Activated CD4-positive, CD25-positive, alpha-beta regulatory T cell treated with anti-CD3 and anti-CD28 coated beads, Interleukin-2, amount 50 U/mL, for 72 hours (primary cell): ENCODE measurements around the gene PYCARD.
"Not testable (repeated sequence)": the region's sequence is repeated elsewhere in the genome, so short reads cannot be mapped to it uniquely, and the experiment has no call there.

Source experiments
- DNase-seq: peaks from one replicate; pipeline ENCODE4 v3.0.0; 2021

PYCARD gene

DNA sequence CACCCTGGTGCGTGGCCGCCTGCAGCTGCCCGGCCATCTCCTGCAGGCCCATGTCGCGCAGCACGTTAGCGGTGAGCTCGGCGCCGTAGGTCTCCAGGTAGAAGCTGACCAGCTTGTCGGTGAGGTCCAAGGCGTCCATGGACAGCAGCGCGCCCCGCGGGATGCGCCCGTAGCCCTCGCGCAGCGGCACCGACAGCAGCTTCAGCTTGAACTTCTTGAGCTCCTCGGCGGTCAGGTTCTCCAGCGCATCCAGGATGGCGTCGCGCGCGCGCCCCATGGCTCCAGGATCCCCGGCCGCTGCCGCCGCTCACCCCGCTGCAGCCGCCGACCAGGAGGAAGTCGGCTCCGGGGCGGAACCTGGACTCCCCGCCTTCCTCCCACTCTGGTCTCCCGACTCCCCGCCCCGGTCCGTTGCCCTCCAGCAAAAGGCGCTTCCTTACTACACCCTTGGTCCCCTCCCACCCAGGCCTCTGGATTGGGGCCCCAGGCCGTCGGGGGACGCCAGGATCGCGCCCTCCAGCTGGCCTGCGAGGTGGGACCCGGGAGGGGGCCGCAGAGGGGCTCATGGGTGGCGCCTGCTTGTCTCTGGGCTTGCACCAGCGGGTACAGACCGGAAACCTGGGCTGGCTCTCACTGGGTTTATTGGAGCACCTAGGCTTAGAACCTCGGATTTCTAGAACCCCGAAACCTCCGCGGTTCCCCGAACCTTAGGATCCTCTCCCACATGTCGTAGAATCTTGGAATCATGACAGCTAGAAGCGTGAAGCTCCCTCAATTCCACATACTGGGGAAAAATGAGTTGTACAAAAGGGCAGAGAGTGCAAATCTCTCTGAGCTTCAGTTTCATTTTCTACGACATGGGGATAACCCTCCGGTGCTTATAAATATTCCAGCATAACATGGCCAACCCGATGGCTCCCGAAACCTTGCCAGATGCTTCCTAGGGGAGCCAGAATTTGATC is at the start of gene PYCARD:
TSS of gene PYCARD (minus strand) at position 347 of the 962 bp plus-strand sequence. CDS start at position 277, 70 bp downstream.
- DNase-seq: peak; percentile 53

GRCh38 chr16:31251435-31251834 is 48.9 kb upstream of the PYCARD start:
- DNase-seq: no peak

DNA sequence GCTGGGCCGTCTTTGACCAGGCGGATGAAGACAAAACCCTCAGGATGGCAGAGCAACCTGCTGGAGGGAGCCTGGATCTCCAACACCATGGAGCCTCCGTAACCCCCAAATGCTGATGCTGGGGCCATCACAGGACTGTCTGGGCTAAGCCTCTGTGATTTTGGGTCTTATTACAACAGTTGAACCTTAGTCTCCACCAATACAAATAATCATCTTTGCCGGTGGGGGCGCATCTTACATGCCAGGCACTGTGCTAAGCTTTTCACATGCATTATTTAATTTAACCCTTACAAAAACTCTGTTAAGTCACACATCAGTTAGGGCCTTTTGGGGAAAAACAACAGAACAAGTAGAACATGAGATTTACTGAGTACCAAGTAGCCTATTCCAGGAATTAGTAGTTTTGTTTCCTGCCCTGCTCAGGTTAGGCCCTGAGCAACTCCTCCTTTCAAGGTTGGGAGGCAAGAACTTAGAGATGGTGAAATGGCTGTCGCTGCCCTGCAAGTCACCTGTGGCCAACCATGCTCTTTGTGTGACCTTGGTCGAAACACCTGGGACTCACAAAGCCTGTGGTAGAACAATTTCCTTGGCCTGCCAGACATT is 48.3 kb upstream of the PYCARD start:
- DNase-seq: no peak

DNA sequence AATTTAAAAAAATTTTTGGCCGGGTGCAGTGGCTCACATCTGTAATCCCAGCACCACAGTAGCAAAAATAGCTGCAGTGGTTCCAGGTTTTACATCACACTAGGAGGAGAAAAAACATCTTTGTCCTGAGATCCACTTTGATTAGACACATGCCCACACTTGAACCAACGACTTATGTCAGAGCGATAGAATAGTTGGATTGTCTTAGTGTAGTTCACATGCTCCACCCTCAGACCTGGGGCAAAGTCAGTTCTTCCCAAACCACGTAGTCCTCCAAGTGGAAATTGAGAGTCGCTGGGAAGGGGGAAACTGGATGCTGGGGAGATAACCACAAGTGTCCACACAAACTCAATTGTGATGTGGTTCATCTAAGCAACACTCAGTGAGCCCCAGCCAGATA is 45.8 kb upstream of the PYCARD start:
- no peak for DNase-seq

DNA sequence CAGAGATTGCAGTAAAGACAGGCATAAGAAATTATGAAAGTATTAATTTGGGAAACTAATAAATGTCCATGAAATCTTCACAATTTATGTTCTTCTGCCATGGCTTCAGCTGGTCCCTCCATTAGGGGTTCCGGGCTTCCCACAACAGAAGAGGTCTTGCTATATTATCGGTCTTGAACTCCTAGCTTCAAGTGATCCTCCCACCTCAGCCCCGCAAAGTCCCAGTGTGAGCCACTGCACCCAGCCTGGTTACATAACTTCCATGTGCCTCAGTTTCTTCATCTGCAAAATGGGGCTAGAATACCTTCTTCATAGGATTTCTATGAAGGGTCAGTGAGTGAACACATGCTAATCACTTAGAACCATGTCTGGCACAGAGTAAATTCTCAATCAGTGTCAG is 43.7 kb upstream of the PYCARD start:
- DNase-seq: no peak

DNA sequence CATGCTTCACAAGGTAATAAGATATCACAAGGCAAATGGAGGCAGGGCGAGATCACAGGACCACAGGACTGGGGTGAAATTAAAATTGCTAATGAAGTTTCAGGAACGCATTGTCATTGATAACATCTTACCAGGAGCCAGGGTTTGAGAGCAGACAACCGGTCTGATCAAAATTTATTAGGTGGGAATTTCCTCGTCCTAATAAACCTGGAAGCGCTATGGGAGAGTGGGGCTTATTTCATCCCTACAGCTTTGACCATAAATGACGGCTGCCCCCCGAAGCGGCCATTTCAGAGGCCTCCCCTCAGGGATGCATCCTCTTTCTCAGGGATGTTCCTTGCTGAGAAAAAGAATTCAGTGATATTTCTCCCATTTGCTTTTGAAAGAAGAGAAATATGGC is 43.0 kb upstream of the PYCARD start:
- not testable (repeated sequence) for DNase-seq

DNA sequence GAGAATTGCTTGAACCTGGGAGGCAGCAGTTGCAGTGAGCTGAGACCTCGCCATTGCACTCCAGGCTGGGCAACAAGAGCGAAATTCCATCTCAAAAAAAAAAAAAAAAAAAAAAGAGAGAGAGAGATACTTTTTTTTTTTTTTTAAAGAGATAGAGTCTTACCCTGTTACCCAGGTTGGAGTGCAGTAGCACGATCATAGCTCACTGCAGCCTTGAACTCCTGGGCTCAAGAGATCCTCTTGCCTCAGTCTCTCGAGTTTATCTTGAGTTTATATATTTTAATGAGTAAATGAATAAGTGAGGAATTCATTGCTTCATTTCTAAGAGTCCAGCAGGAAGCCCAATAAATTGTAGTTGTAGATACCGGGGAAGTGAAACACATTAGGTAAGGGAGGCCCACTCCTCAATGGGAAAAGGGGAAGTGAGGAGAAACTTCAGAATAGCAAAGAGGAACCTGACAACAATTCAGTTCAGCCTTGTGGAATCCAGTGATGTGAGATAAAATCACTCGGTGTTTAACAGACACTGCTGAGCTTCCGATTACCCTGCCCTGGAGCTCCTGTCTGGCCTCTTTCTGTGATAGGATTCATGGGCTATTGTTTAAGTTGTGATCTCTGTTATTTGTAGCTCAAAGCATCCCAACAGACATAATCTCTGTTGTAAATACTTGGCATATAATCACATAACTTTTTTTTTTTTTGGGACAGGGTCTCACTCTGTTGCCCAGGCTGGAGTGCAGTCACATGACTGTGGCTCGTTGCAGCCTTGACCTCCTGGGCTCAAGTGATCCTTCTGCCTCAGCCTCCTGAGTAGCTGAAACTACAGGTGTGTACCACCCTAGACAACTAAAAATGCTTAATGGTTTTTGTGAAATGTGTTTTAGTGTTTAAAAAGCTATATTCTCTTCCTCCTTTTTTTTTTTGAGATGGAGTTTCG is 41.4 kb upstream of the PYCARD start:
- no peak for DNase-seq

DNA sequence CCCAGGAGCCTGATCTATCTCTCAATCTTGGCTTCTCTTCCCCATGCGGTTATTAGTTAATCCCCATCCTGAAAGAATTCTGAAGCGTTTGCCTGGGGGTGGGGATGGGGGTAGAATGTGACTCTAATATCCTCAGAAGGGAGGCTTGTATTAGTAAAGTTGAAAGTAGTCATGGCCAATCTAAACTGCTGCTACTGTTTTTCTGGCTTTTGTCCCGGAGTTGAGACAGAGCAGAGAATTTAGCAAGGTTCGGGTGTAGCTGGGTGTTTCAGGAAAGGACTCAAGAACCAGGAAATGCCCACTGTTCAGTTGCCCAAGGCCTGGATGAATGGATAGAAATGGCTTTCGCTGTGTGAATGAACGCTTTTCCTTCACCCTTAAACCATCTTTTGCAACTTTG is 39.6 kb upstream of the PYCARD start:
- no peak for DNase-seq

GRCh38 chr16:31238041-31238440 is 35.5 kb upstream of the PYCARD start:
- DNase-seq: no peak

- DNase-seq: no peak
Measured at GRCh38 chr16:31229501-31229900, 26.9 kb upstream of the PYCARD start.

DNA sequence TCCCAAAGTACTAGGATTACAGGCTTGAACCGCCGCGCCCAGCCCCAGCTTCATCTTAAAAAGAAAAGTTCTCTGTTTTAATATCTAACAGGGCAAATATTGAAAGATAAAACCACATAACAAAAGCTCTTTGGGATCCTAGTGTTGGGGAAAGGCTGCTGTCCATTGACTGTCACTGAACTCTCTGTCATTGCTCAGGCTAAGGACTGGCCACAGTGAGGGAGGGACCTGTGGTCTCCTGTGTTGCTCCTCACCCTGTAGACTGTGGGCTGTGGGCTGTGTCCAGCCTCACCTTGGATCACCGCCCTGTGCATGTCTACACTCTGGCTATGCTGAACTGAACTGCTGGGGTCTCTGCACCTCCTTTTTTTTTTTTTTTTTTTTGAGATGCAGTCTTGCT is 25.6 kb upstream of the PYCARD start:
- no peak for DNase-seq

- DNase-seq: no peak
Measured at GRCh38 chr16:31225193-31225592, 22.6 kb upstream of the PYCARD start.

- no peak for DNase-seq
Measured at GRCh38 chr16:31224092-31224955, 21.8 kb upstream of the PYCARD start.

GRCh38 chr16:31223044-31223443 is 20.5 kb upstream of the PYCARD start:
- no peak for DNase-seq

- no peak for DNase-seq
Measured at GRCh38 chr16:31221357-31222160, 19.0 kb upstream of the PYCARD start.

GRCh38 chr16:31219154-31219741 is 16.7 kb upstream of the PYCARD start:
- no peak for DNase-seq

- DNase-seq: no peak
Measured at GRCh38 chr16:31217136-31217530, 14.6 kb upstream of the PYCARD start.

DNA sequence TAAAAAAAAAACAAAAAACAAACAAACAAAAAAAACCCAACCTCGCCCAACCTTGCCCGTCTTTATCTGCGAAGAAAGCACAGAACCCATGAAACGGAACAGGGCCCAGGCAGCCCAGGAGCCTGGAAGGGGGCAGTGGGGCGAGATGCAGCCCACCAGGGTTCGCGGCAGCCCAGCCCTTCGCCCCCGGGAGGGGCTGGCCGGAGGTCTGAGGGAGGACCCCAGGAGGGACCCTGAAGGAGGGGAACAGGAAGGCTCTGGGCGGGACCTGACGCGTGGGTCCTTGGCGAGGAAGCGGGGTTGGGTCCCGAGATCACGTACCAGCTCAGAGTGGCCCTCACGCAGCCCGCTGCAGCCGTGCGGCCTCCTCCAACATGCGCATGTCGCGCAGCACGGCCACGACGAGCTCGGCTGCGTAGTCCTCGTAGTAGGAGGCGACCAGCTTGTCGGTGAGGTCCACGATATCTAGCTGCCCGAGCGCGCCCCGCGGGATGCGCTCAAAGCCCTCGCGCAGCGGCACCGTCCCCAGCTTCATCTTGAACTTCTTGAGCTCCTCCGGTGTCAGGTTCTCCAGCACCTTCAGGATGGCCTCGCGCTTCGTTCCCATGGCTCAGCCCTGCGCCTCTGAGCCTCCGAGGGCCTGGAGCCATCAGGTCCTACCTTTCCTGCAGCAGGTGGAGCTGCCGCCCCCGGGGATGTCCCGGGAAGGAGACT is 14.0 kb upstream of the PYCARD start, which contains the start of gene PYDC1:
TSS of gene PYDC1 (minus strand) at position 714 of the 714 bp plus-strand sequence. CDS start at position 607, 107 bp downstream.
- no peak for DNase-seq

- no peak for DNase-seq
Measured at GRCh38 chr16:31215287-31216162, 13.0 kb upstream of the PYCARD start.
